K562 (cell line): ENCODE results near the gene NACC1. TPM values are rescaled to one million over a fixed set of nuclear protein-coding genes. Genes with fewer than 3 reads are reported as not detected.

Experiments
- CGGBP1 ChIP-seq: fragments of 250-450 bp; sonication (Bioruptor Pico); IDR thresholded peaks from 2 replicates; pipeline ENCODE4 v1.9.0; 2021; ENCODE audit warnings: mild to moderate bottlenecking
- HMBOX1 ChIP-seq: sonication (generic); IDR thresholded peaks from 2 replicates; pipeline ENCODE4 v1.6.1; 2016
- ID3 ChIP-seq, 2 experiments: fragments of 250-450 bp in 1 of 2; fragments of 450-650 bp in 1 of 2; sonication (Bioruptor Pico) in 1 of 2; IDR thresholded peaks; 2 replicates each; pipeline versions ENCODE4 v1.6.1 to v1.8.0; 2016 to 2021; ENCODE audit warnings: mild to moderate bottlenecking in 2 of 2, moderate library complexity in 2 of 2, missing compliant biosample characterization in 1 of 2, missing genetic modification characterization in 1 of 2
- KLF6 ChIP-seq: fragments of 250-450 bp; sonication (Bioruptor Pico); IDR thresholded peaks from 2 replicates; pipeline ENCODE4 v1.4.0; 2020; ENCODE audit warnings: mild to moderate bottlenecking, moderate library complexity, borderline replicate concordance
- NCOA1 ChIP-seq: fragments of 450-650 bp; IDR thresholded peaks from 2 replicates; pipeline ENCODE4 v1.6.1; 2016; ENCODE audit warnings: low read depth
- PRMT5 ChIP-seq: sonication (generic); formaldehyde crosslinking; IDR thresholded peaks from 2 replicates; pipeline ENCODE4 v1.5.0; 2020; ENCODE audit warnings: missing genetic modification reagents
- RBM15 ChIP-seq: fragments of 200-400 bp; formaldehyde crosslinking; IDR thresholded peaks from 2 replicates; pipeline ENCODE4 v1.6.1; 2018; ENCODE audit warnings: mild to moderate bottlenecking, low read length, moderate library complexity; ENCODE audit not compliant: insufficient read depth
- RERE ChIP-seq: sonication (generic); formaldehyde crosslinking; IDR thresholded peaks from 2 replicates; pipeline ENCODE4 v1.8.0; 2023; ENCODE audit warnings: missing genetic modification reagents, mild to moderate bottlenecking, borderline replicate concordance
- RNF219 ChIP-seq: fragments of 250-450 bp; sonication (Bioruptor Pico); IDR thresholded peaks from 2 replicates; pipeline ENCODE4 v1.5.0; 2022; ENCODE audit warnings: mild to moderate bottlenecking
- SLC30A9 ChIP-seq: fragments of 250-450 bp; sonication (Bioruptor Pico); IDR thresholded peaks from 2 replicates; pipeline ENCODE4 v1.8.0; 2022; ENCODE audit warnings: mild to moderate bottlenecking, moderate library complexity
- SNRNP70 ChIP-seq: fragments of 200-400 bp; formaldehyde crosslinking; optimal IDR thresholded peaks from 2 replicates; pipeline ENCODE3; 2017; ENCODE audit warnings: low read depth, low read length
- SRSF7 ChIP-seq: fragments of 200-400 bp; formaldehyde crosslinking; optimal IDR thresholded peaks from 2 replicates; pipeline ENCODE3; 2017; ENCODE audit warnings: mild to moderate bottlenecking, low read depth, low read length
- TAF9B ChIP-seq: fragments of 450-650 bp; IDR thresholded peaks from 2 replicates; pipeline ENCODE4 v1.6.1; 2018; ENCODE audit warnings: mild to moderate bottlenecking; ENCODE audit not compliant: partially characterized antibody
- TOE1 ChIP-seq, 2 experiments: fragments of 450-650 bp in 1 of 2; sonication (generic) in 1 of 2; formaldehyde crosslinking in 1 of 2; IDR thresholded peaks; 2 replicates each; pipeline versions ENCODE4 v1.7.1 to v1.8.0; 2016 to 2022; ENCODE audit warnings: borderline replicate concordance in 2 of 2, mild to moderate bottlenecking in 2 of 2, antibody characterized with exemption in 1 of 2, inconsistent platforms in 1 of 2, low read depth in 1 of 2, missing genetic modification reagents in 1 of 2, moderate library complexity in 1 of 2
- ZBTB8A ChIP-seq: fragments of 450-650 bp; IDR thresholded peaks from 2 replicates; pipeline ENCODE4 v1.6.1; 2018; ENCODE audit warnings: mild to moderate bottlenecking, moderate library complexity; ENCODE audit not compliant: partially characterized antibody
- ZNF507 ChIP-seq: conservative IDR thresholded peaks from 2 replicates; pipeline ENCODE4 v1.6.1; 2017; ENCODE audit warnings: missing genetic modification characterization, missing compliant biosample characterization
- ZNF764 ChIP-seq: fragments of 250-450 bp; sonication (Bioruptor Pico); IDR thresholded peaks from 2 replicates; pipeline ENCODE4 v1.4.0; 2020; ENCODE audit warnings: low read depth, mild to moderate bottlenecking, moderate library complexity
- polyA plus RNA-seq, 8 experiments: library from polyadenylated mRNA; depleted of rRNA in 4 of 8; stranded (reverse) in 5 of 8; unstranded in 3 of 8; fragments of >200 nt; fragmentation: Nextera tagmentation in 2 of 8; fragmentation: Illumina TruSeq in 1 of 8; extraction: Ambion mirVana in 2 of 8; extraction: Trizol in 1 of 8; gene quantifications; 2 replicates each; pipeline versions ENCODE4 v1.2.1 to v1.2.3, GENCODE V29; 2011 to 2014; ENCODE audit warnings: inconsistent platforms in 1 of 8, missing spikeins in 1 of 8
- total RNA-seq, 7 experiments: library from RNA; depleted of rRNA in 6 of 7; stranded (reverse); fragments of >200 nt in 6 of 7; fragmentation: Illumina TruSeq in 2 of 7; extraction: Trizol in 2 of 7; gene quantifications; 2 replicates each; pipeline versions ENCODE4 v1.2.1 to v1.2.3, GENCODE V29; 2011 to 2021; ENCODE audit warnings: low replicate concordance in 1 of 7

The NACC1 gene
- total and polyA plus RNA-seq, 9 of the 15 experiments (the other 6 are each of a cell fraction or from before 2014, with no cell fraction given): 0.04 to 96.6 (median 25.8) TPM

- TF ChIP-seq RERE (CRISPR knock-in tag) (no peak), KLF6 (no peak), SLC30A9 (CRISPR knock-in tag) (no peak), ZNF764 (CRISPR knock-in tag) (no peak), ZBTB8A (no peak), SNRNP70 (no peak), RBM15 (no peak), HMBOX1 (no peak), PRMT5 (CRISPR knock-in tag) (no peak), ZNF507 (tag) (no peak), CGGBP1 (CRISPR knock-in tag) (no peak), RNF219 (CRISPR knock-in tag) (peak; percentile 89; the same call in 1 of the 2 replicates), NCOA1 (no peak), TOE1 (IDR thresholded peaks at IDR 0.05; ENCODE audit: borderline replicate concordance) (0 out of 2 replicates have a peak, but pooled peaks have one; percentile 7), TOE1 (CRISPR knock-in tag; IDR thresholded peaks at IDR 0.05; ENCODE audit: borderline replicate concordance, low read depth) (no peak), TAF9B (no peak), ID3 (CRISPR knock-in tag; IDR thresholded peaks at IDR 0.05) (no peak), ID3 (tag; IDR thresholded peaks at IDR 0.05) (no peak), SRSF7 (no peak)
These were observed 19.6 kb upstream of the NACC1 start (continued) for GRCh38 chr19:13098277-13099072.
